Smooth muscle cell (in vitro differentiated cells): ENCODE data around the gene GABBR1. TPM values are rescaled to one million over a fixed set of nuclear protein-coding genes. Genes with fewer than 3 reads are reported as not detected.

ENCODE experiments used
- DNase-seq: peaks from one replicate; lab custom pipeline; 2025; ENCODE audit not compliant: unreplicated experiment; lab: John Stamatoyannopoulos, UW
- H2AFZ ChIP-seq: fragments of 200-600 bp; sonication (generic); 2 replicates; pipeline ENCODE4 v1.6.0; 2016; ENCODE audit warnings: antibody characterized with exemption, low read depth, mild to moderate bottlenecking
- H3F3A ChIP-seq: fragments of 200-600 bp; sonication (generic); 2 replicates; pipeline ENCODE4 v1.6.0; 2017; ENCODE audit warnings: antibody characterized with exemption, low read depth
- H3K27ac ChIP-seq: fragments of 200-600 bp; sonication (generic); 2 replicates; pipeline ENCODE4 v1.5.1; 2016; ENCODE audit warnings: low read depth, mild to moderate bottlenecking
- H3K27me3 ChIP-seq: fragments of 200-600 bp; sonication (generic); 2 replicates; pipeline ENCODE4 v1.6.1; 2016; ENCODE audit warnings: low read depth, mild to moderate bottlenecking
- H3K36me3 ChIP-seq: fragments of 200-600 bp; sonication (generic); 2 replicates; pipeline ENCODE4 v1.5.1; 2016; ENCODE audit warnings: low read depth
- H3K4me1 ChIP-seq: fragments of 200-600 bp; sonication (generic); 2 replicates; pipeline ENCODE4 v1.5.1; 2016; ENCODE audit warnings: low read depth
- H3K4me2 ChIP-seq: fragments of 200-600 bp; sonication (generic); 2 replicates; pipeline ENCODE4 v1.6.0; 2016; ENCODE audit warnings: mild to moderate bottlenecking
- H3K4me3 ChIP-seq: fragments of 200-600 bp; sonication (generic); 2 replicates; pipeline ENCODE4 v1.5.1; 2016; ENCODE audit warnings: mild to moderate bottlenecking
- H3K79me2 ChIP-seq: fragments of 200-600 bp; sonication (generic); 2 replicates; pipeline ENCODE4 v1.6.0; 2016; ENCODE audit warnings: low read depth, mild to moderate bottlenecking
- H3K9ac ChIP-seq: fragments of 200-600 bp; sonication (generic); 2 replicates; pipeline ENCODE4 v1.6.0; 2016; ENCODE audit warnings: low read depth
- H3K9me3 ChIP-seq: fragments of 200-600 bp; sonication (generic); replicated peaks from 2 replicates; pipeline ENCODE4 v1.5.1; 2016; ENCODE audit warnings: low read depth
- H4K20me1 ChIP-seq: fragments of 200-600 bp; sonication (generic); 2 replicates; pipeline ENCODE4 v1.6.0; 2016; ENCODE audit warnings: low read depth
- CTCF ChIP-seq: fragments of 200-600 bp; sonication (generic); IDR thresholded peaks from 2 replicates; pipeline ENCODE4 v1.5.1; 2017; ENCODE audit warnings: borderline replicate concordance, mild to moderate bottlenecking, antibody characterized with exemption; ENCODE audit not compliant: insufficient read depth, poor library complexity, severe bottlenecking
- WGBS: methylation state at CpG from one replicate; pipeline ENCODE4 v1.1.7; 2016; ENCODE audit warnings: low lambda C conversion rate; 5-methylcytosine and 5-hydroxymethylcytosine counted together
- polyA plus RNA-seq: library from polyadenylated mRNA; unstranded; fragments of >200 nt; fragmentation: Nextera tagmentation; extraction: Ambion mirVana; gene quantifications from 2 replicates; pipeline ENCODE4 v1.2.1, GENCODE V29; 2016
- total RNA-seq: library from RNA; depleted of rRNA; stranded (reverse); fragments of >200 nt; gene quantifications from 2 replicates; pipeline ENCODE4 v1.2.3, GENCODE V29; 2014

Gene GABBR1
- total and polyA plus RNA-seq, 2 experiments from 2014 or later, result 13.2 to 26.0 TPM

DNA sequence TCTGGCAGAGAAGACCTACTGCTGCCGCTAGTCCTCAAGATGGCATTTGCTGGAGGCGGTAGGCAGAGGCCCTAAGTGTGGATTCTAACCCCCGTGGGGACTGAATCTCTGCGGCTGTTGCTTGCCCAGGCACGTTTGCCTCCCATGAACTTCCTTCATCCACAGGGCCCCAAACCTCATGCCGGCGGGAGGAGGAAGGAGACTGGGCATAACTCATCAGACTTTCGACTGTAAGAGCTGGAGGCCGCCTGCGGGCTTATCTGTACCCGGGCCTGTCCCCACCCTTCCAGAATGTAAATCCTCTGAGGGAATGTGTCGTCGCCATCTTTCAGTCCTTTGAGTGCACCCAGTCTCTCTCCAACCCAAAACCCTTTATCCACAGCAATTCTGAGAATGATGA is 47.0 kb upstream of the GABBR1 start:
- Histone ChIP-seq H3K4me1 (no peaks in the 10 kb centered on the region), H3K36me3 (no peaks in the 10 kb centered on the region), H3K79me2 (no peaks in the 10 kb centered on the region), H3K9ac (no peak overlapping the region), H3K4me2 (no peak overlapping the region), H2AFZ (no peak overlapping the region), H3K27me3 (no peaks in the 10 kb centered on the region), H3K27ac (no peak overlapping the region), H3K4me3 (no peak overlapping the region), H4K20me1 (no peaks in the 10 kb centered on the region), H3K9me3 (no peaks in the 10 kb centered on the region), H3F3A (no peaks in the 10 kb centered on the region)
- no peak for TF ChIP-seq CTCF
- WGBS, result 70% methylated on average over 13 of the region's 13 CpGs
- no peak for DNase-seq

DNA sequence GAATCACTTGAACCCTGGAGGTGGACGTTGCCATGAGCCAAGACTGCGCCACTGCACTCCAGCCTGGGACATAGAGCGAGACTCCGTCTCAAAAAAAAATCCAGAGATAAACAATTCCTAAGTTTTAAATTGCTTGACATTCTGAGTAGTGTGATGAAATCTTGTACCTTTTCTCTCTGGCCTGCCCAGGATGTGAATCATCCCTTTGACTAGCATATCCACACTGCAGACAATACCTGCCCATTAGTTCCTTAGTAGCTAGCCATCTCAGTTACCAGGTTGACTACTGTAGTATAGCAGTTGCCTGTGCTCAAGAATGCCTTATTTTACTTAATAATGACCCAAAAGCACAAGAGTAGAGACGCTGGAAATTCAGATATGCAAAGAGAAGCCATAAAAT is 45.1 kb upstream of the GABBR1 start:
- no peaks in the 10 kb centered on the region for H4K20me1 ChIP-seq
- no peak overlapping the region for H3K9ac ChIP-seq
- H3F3A ChIP-seq, result no peaks in the 10 kb centered on the region
- WGBS, result 79% methylated on average over 5 of the region's 5 CpGs
- no peak for TF ChIP-seq CTCF
- DNase-seq, result no peak
- no peaks in the 10 kb centered on the region for H3K27me3 ChIP-seq
- H3K4me2 ChIP-seq, result no peak overlapping the region
- no peak overlapping the region for H3K4me3 ChIP-seq
- no peaks in the 10 kb centered on the region for H3K9me3 ChIP-seq
- no peaks in the 10 kb centered on the region for H3K36me3 ChIP-seq
- no peaks in the 10 kb centered on the region for H3K4me1 ChIP-seq
- H2AFZ ChIP-seq, result no peak overlapping the region
- no peaks in the 10 kb centered on the region for H3K79me2 ChIP-seq
- peak overlapping the region; percentile 28 for H3K27ac ChIP-seq

DNA sequence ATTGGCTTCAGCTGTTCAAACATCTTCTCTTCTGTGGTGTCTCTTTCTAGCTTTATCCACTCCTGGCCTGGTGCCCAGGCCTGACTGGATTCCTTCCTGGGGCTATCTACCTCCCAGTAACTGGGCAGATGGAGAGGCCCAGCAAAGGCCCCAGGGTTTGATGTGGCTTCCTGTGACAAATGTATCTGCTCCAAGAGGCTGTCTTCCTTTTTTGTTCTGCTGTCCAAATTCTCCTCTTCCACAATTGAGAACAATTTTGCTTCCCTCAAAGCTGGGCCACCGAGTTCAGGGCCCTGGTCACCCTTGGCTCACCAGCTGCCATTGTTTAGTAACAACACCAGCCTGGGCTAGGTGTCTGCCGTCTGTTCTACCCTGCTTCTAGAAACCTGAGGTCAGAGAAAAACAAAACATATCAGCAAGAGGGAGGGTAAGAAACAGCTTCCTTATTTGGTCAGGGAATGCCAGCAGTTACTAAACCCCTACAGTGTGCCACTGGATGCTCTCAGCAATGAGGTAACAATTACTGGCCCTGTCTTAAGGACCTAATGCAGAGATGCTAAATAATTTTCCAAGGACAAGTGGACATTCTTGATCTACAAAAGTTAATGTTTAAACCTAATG is 44.1 kb upstream of the GABBR1 start:
- 49% methylated on average over 2 of the region's 2 CpGs for WGBS
- H3K27me3 ChIP-seq, result no peaks in the 10 kb centered on the region
- H3K79me2 ChIP-seq, result no peaks in the 10 kb centered on the region
- no peaks in the 10 kb centered on the region for H4K20me1 ChIP-seq
- no peaks in the 10 kb centered on the region for H3F3A ChIP-seq
- no peak overlapping the region for H3K4me3 ChIP-seq
- no peak for TF ChIP-seq CTCF
- no peak overlapping the region for H3K9ac ChIP-seq
- H3K4me1 ChIP-seq, result no peaks in the 10 kb centered on the region
- DNase-seq, result no peak
- no peak overlapping the region for H2AFZ ChIP-seq
- no peak overlapping the region for H3K4me2 ChIP-seq
- H3K36me3 ChIP-seq, result no peaks in the 10 kb centered on the region
- no peak overlapping the region for H3K27ac ChIP-seq
- H3K9me3 ChIP-seq, result no peaks in the 10 kb centered on the region

DNA sequence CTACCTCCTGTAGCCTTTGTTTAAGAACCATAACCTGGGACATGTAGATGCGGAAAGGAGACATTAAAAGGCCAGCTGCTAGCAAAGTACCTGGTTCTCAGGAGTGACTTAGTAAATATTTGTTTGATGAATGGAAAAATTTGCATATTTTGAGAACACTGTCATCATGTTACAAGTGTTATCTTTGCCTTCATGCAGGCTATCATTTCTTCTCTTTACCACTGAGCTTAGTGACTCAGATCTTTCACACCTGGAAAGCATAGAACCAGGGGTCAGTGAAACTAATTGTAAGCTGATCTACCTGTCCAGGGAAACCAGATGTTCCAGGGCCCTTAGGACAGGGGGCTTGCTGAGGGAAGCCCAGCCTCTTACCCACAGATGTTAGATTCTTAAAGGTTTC is 42.6 kb upstream of the GABBR1 start:
- H3K27me3 ChIP-seq, result peaks cover 11% of the 10 kb centered on the region
- H3K4me1 ChIP-seq, result no peaks in the 10 kb centered on the region
- H3K79me2 ChIP-seq, result no peaks in the 10 kb centered on the region
- 96% methylated on average over 1 of the region's 1 CpG for WGBS
- H3K4me3 ChIP-seq, result no peak overlapping the region
- no peaks in the 10 kb centered on the region for H3K36me3 ChIP-seq
- H3K9me3 ChIP-seq, result no peaks in the 10 kb centered on the region
- TF ChIP-seq CTCF, result no peak
- no peak for DNase-seq
- H3F3A ChIP-seq, result no peaks in the 10 kb centered on the region
- no peaks in the 10 kb centered on the region for H4K20me1 ChIP-seq
- no peak overlapping the region for H2AFZ ChIP-seq
- no peak overlapping the region for H3K4me2 ChIP-seq
- no peak overlapping the region for H3K9ac ChIP-seq
- no peak overlapping the region for H3K27ac ChIP-seq
